GM08714 (cell line): ENCODE measurements around the gene BORCS5.
"Not testable (repeated sequence)": the region's sequence is repeated elsewhere in the genome, so short reads cannot be mapped to it uniquely, and the experiment has no call there.

Experiments used
- H3K4me3 ChIP-seq: fragments of 200-500 bp; sonication (Bioruptor generic); 2 replicates; pipeline ENCODE4 v1.5.1; 2014; ENCODE audit warnings: mild to moderate bottlenecking, low read length, inconsistent platforms
- ZNF274 ChIP-seq: IDR thresholded peaks from 2 replicates; pipeline ENCODE4 v1.6.1; 2012; ENCODE audit warnings: mild to moderate bottlenecking, low read depth, low read length

Gene BORCS5

DNA sequence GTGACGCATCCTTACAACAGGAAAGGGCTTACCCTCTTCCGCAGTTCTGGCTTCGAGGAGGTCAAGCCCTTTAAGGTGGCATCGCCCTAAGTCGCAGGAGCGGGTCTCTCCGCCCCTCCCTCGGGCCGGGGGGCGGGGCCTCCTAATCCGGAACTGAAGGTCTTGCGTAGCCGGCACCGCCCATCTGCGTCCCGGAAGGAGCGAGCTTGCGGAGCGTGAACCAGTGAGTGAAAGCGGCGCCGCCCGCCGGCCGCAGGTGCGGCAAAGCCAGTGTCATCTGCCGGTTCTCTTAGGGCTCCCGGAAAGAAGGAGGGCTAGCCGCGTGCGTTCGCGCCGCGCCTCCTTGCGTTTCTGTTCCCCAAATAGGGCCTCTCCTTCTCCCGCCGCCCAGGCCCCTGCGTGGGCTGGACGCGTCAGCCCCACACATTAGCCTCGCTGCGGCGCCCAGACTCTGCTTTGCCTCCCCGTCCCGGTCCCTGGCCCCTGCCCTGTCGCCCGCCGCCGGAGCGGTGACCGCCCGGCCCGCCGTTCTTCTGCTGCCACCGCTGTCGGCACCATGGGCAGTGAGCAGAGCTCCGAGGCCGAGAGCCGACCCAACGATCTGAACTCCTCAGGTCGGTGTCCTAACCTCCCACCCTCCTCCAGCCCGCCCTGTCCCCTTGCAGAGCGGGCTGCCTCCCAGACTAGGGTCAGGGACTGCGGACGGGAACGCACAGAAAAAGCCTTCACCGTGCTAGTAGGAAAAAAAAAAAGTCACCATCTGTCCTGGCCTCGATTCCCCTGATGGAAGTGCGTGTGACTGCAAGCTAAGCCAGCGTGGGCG, at the start of gene BORCS5:
TSS of gene BORCS5 (plus strand) at position 183 of the 823 bp plus-strand sequence. CDS start at position 557, 374 bp downstream.
- peak within 1 kb of the TSS; percentile 93 for H3K4me3 ChIP-seq
- TF ChIP-seq ZNF274, result no peak

GRCh38 chr12:12310695-12311094, 46.2 kb upstream of the BORCS5 start:
- not testable (repeated sequence) for H3K4me3 ChIP-seq

GRCh38 chr12:12315838-12316237, 41.0 kb upstream of the BORCS5 start:
- no peak overlapping the region for H3K4me3 ChIP-seq
- TF ChIP-seq ZNF274, result no peak

DNA sequence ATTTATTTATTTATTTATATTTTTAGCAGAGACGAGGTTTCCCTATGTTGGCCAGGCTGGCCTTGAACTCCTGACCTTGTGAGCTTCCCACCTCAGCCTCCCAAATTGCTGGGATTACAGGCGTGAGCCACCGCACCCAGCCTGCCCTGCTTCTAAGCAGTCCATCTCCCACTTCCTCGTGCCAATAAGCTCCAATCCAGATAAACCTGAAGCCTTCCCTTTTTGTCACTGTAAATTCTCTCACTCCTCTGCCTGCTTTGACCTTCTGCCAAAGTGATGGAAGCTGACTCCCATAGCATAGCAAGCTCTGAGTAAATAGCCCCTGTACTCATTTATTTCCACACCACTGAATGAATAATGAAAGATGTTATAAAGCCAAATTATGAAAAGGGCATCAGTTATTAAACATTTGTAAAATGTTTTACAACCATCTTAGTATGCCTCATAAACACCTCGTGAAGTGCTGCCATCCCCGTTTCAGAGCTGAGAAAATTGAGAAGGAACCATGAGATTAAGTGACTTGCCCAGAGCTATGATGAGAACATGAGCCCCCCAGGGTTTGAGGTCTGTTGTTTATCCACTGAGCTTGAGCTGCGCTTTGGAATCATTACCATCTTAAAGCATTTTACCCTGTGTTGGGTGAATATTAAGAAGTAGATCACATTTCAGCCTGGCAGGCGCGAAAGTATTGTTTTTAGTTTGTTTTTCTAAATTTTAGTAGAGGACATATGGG, 37.3 kb upstream of the BORCS5 start:
- TF ChIP-seq ZNF274, result no peak
- H3K4me3 ChIP-seq, result no peak overlapping the region

DNA sequence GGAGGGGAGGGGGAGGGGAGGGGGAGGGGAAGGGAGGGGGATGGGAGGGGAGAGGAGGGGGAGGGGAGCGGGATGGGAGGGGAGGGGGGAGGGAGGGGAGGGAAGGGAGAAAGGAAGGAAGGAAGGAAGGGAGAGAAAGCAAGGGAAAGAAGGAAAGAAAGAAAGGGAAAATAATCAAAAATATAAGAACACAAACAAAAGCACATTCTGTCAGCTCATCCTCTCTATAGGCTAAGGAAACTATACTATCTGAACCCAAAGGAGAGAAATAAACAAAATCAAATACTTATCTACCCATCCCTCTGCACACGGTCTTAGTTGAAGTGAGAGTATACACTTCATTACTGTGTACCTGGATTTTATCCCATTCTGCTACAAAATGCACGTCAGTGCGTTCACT, 33.8 kb upstream of the BORCS5 start:
- no peak for TF ChIP-seq ZNF274
- no peak overlapping the region for H3K4me3 ChIP-seq

DNA sequence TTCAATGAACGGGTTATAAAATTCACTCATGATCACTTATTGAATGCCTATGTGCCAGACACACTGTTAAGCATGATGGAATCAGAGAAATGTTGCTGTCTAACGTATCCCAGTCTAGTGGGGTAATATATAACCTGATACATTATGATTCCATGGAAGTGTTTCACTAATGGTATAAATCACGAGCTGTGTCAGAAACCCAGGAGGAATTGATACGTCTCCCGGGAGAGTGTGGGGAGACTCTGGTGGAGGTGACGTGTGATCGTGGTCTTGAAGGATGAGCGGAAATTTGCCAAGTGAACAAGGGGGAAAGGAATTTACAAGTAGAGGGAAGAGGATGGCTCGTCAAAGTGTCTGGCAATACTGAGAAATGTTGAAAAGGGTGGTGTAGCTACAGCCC, 33.3 kb upstream of the BORCS5 start:
- TF ChIP-seq ZNF274, result no peak
- no peak overlapping the region for H3K4me3 ChIP-seq

GRCh38 chr12:12326262-12326661, 30.6 kb upstream of the BORCS5 start:
- no peak for TF ChIP-seq ZNF274

GRCh38 chr12:12327802-12328201, 29.1 kb upstream of the BORCS5 start:
- no peak overlapping the region for H3K4me3 ChIP-seq
- TF ChIP-seq ZNF274, result no peak

More at GRCh38 chr12:12326262-12326661, 30.6 kb upstream of the BORCS5 start:
- H3K4me3 ChIP-seq, result no peak overlapping the region

GRCh38 chr12:12331244-12331771, 25.6 kb upstream of the BORCS5 start:
- no peak for TF ChIP-seq ZNF274
- H3K4me3 ChIP-seq, result no peak overlapping the region

DNA sequence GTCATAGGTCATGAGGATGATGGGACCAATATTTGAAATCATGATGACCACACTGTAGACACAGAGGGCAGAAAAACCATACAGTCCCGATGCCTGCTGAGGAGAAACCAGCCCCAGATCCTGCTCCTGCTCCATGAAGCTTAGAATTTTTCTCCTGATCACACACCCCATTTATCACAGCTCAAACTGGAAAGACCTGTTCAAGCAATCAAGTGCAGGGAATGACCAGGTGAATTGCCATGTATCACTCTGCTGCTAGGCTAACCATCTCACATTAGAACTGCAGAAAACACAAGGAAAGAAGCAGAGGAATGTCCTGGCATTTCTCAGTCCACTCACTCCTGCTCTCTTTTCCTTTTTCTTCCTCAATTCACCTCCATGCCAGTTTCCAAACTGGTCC, 25.0 kb upstream of the BORCS5 start:
- TF ChIP-seq ZNF274, result no peak
- no peak overlapping the region for H3K4me3 ChIP-seq

DNA sequence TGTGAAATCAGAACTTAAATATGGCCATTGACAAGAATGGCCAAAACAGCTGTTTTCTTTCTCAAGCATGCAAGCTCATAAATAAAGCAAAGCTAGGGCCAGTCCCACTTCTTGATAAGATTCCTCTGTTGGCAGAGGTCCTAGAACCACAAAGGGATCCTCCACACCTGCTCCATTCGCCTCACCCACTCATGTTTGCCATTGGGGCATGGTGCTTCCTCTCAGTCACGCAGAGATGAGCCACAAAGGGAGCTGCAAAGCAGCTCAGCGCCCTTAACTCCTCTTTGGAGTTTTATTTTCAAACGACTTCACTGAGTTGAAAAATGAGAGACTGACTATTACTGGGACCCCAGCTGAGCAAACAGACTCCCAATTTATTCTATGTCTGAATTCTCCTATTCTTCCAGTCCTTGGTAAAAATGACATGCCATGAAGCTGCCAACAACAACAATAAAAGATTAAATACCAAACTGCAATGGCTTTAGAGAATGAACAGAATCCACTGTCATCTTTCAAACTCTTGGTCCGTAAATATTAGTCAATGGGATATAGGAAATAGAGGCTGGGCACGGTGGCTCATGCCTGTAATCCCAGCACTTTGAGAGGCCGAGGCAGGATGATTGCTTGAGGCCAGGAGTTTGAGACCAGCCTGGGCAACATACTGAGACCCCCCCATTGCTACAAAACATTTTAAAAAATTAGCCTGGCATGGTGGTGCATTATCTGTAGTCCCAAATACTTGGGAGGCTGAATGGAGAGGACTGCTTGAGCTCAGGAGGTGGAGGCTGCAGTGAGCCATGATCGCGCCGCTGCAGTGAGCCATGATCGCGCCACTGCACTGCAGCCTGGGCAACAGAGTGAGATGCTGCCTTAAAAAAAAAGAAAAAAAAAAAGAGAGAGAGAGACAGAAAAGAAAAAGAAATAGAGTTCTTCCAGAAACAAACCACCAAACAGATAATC, 23.2 kb upstream of the BORCS5 start:
- H3K4me3 ChIP-seq, result no peak overlapping the region
- TF ChIP-seq ZNF274, result no peak

GRCh38 chr12:12334367-12335040, 22.4 kb upstream of the BORCS5 start:
- no peak for TF ChIP-seq ZNF274

DNA sequence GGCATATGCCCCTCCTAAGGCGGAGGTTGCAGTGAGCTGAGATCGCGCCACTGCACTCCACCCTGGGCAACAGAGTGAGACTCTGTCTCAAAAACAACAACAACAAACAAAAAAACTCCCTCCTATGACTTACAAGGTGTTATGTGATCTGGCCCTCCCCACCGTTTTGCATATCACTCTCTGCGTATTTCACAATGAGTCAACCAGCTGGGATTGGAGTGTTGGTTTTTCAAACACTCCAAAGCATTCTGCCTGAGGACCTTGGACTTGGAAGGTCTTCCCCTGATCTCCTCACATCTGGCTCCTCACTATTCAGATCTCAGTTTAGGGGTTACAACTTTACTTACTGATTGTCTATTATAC, 20.8 kb upstream of the BORCS5 start:
- no peak overlapping the region for H3K4me3 ChIP-seq
- TF ChIP-seq ZNF274, result no peak

More at GRCh38 chr12:12334367-12335040, 22.4 kb upstream of the BORCS5 start:
- H3K4me3 ChIP-seq, result no peak overlapping the region
